ENCODE measurements around the gene PNKD. TPM values are rescaled to one million over a fixed set of nuclear protein-coding genes. Genes with fewer than 3 reads are reported as not detected.

PNKD gene
- total RNA-seq, 1 donor from 2014 or later, result 28.9 TPM

GRCh38 chr2:218300141-218300540, 29.8 kb downstream of the PNKD start:
- Mint-ChIP-seq H3K36me3 (ENCODE audit: low read depth) (no peaks in the 10 kb centered on the region), H3K9me3 (ENCODE audit: low read depth) (no peaks in the 10 kb centered on the region), H3K27me3 (ENCODE audit: low read depth) (no peaks in the 10 kb centered on the region), H3K4me3 (ENCODE audit: unreplicated experiment) (no peak overlapping the region), H3K4me1 (ENCODE audit: low read depth) (peaks cover 11% of the 10 kb centered on the region), H3K27ac (ENCODE audit: unreplicated experiment) (no peak overlapping the region)
- TF ChIP-seq, protein P1, sequence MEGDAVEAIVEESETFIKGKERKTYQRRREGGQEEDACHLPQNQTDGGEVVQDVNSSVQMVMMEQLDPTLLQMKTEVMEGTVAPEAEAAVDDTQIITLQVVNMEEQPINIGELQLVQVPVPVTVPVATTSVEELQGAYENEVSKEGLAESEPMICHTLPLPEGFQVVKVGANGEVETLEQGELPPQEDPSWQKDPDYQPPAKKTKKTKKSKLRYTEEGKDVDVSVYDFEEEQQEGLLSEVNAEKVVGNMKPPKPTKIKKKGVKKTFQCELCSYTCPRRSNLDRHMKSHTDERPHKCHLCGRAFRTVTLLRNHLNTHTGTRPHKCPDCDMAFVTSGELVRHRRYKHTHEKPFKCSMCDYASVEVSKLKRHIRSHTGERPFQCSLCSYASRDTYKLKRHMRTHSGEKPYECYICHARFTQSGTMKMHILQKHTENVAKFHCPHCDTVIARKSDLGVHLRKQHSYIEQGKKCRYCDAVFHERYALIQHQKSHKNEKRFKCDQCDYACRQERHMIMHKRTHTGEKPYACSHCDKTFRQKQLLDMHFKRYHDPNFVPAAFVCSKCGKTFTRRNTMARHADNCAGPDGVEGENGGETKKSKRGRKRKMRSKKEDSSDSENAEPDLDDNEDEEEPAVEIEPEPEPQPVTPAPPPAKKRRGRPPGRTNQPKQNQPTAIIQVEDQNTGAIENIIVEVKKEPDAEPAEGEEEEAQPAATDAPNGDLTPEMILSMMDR (IDR thresholded peaks at IDR 0.05), result no peak
- DNase-seq (ENCODE audit: low spot score), result no peak

DNA sequence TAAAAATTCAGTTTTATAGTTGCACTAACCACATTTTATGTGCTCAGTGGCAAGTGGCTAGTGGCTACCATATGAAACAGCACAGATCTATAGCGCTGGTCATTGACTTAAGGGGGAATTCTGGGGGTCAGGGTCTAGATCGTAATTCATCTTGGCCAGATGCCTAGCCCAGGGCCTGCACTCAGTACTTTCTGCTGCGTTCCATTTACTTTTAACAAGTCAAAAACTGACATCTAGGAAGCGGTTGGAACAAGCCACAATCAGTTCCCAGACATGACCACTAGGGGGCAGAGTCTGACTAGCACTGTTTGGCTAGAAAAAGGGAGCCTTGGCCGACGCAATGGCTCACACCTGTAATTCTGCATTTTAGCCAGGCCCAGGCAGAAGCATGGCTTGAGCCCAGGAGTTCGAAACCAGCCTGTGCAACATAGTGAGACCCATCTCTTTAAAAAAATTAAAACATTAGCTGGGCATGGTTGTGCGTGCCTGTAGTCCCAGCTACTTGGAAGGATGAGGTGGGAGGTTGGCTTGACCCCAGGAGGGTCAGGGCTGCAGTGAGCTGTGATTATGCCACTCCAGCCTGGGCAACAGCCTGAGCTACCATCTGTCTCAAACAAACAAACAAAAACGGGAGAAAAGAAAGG, 31.0 kb downstream of the PNKD start:
- peaks cover 12% of the 10 kb centered on the region for H3K4me1 Mint-ChIP-seq (ENCODE audit: low read depth)
- H3K9me3 Mint-ChIP-seq (ENCODE audit: low read depth), result no peaks in the 10 kb centered on the region
- no peaks in the 10 kb centered on the region for H3K36me3 Mint-ChIP-seq (ENCODE audit: low read depth)
- H3K27me3 Mint-ChIP-seq (ENCODE audit: low read depth), result no peaks in the 10 kb centered on the region
- no peak overlapping the region for H3K4me3 Mint-ChIP-seq (ENCODE audit: unreplicated experiment)
- TF ChIP-seq, protein P1 (IDR thresholded peaks at IDR 0.05), result peak; percentile 95
- no peak for DNase-seq (ENCODE audit: low spot score)
- no peak overlapping the region for H3K27ac Mint-ChIP-seq (ENCODE audit: unreplicated experiment)

- Mint-ChIP-seq H3K4me3 (ENCODE audit: unreplicated experiment) (no peak overlapping the region), H3K36me3 (ENCODE audit: low read depth) (no peaks in the 10 kb centered on the region), H3K4me1 (ENCODE audit: low read depth) (peaks cover 12% of the 10 kb centered on the region), H3K9me3 (ENCODE audit: low read depth) (no peaks in the 10 kb centered on the region), H3K27me3 (ENCODE audit: low read depth) (peaks cover 3% of the 10 kb centered on the region), H3K27ac (ENCODE audit: unreplicated experiment) (no peak overlapping the region)
- TF ChIP-seq, protein P1 (IDR thresholded peaks at IDR 0.05), result no peak
- DNase-seq (ENCODE audit: low spot score), result no peak
Observed at GRCh38 chr2:218305383-218305782, 35.1 kb downstream of the PNKD start.

DNA sequence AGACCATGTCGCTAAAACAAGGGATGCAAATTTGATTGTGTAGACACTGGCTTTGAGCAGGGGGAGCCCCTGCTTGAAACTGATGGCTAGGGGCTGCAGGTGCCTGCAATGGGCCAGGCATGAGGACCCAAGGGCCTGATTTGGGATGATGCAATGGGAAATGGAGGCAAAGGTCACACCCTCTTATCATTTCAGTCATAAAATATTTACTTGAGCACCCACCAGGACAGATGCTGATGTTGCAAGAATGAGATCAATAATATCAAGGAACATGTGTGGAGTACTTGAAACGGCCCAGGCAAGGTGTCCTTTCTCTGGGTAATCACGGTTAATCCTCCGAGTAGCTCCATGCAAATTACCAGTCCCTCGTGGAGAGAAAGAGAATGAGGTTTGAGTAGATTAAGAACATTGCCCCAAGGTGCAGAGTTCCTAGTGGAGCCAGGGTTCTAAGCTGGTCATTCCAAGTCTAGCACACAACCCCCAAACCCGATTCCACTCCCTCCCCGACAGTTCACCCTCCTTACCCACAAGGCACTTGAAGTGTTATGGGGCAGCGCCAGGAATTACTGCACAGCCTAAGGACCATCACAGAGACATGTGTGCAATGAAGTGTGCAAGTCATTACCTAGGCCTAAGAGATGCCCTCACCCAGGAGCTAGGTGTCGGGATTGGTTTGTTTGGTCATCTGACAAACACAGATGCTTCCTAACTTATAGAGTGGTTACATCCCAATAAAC, 36.0 kb downstream of the PNKD start:
- no peak for DNase-seq (ENCODE audit: low spot score)
- no peaks in the 10 kb centered on the region for H3K9me3 Mint-ChIP-seq (ENCODE audit: low read depth)
- peaks cover 9% of the 10 kb centered on the region for H3K4me1 Mint-ChIP-seq (ENCODE audit: low read depth)
- H3K36me3 Mint-ChIP-seq (ENCODE audit: low read depth), result no peaks in the 10 kb centered on the region
- no peak overlapping the region for H3K4me3 Mint-ChIP-seq (ENCODE audit: unreplicated experiment)
- TF ChIP-seq, protein P1 (IDR thresholded peaks at IDR 0.05), result no peak
- no peak overlapping the region for H3K27ac Mint-ChIP-seq (ENCODE audit: unreplicated experiment)
- peaks cover 3% of the 10 kb centered on the region for H3K27me3 Mint-ChIP-seq (ENCODE audit: low read depth)

- H3K27ac Mint-ChIP-seq (ENCODE audit: unreplicated experiment), result no peak overlapping the region
- H3K4me1 Mint-ChIP-seq (ENCODE audit: low read depth), result peaks cover 7% of the 10 kb centered on the region
- H3K27me3 Mint-ChIP-seq (ENCODE audit: low read depth), result peaks cover 3% of the 10 kb centered on the region
- no peaks in the 10 kb centered on the region for H3K36me3 Mint-ChIP-seq (ENCODE audit: low read depth)
- H3K9me3 Mint-ChIP-seq (ENCODE audit: low read depth), result no peaks in the 10 kb centered on the region
- TF ChIP-seq, protein P1 (IDR thresholded peaks at IDR 0.05), result no peak
- DNase-seq (ENCODE audit: low spot score), result no peak
- H3K4me3 Mint-ChIP-seq (ENCODE audit: unreplicated experiment), result no peak overlapping the region
Observed at GRCh38 chr2:218307415-218308090, 37.2 kb downstream of the PNKD start.
